B cell (primary cell): ENCODE results near the gene NGDN.

Experiments used
- EZH2 ChIP-seq: IDR thresholded peaks from 2 replicates; pipeline ENCODE4 v1.6.1; 2012; ENCODE audit warnings: borderline replicate concordance, low read depth, mild to moderate bottlenecking, moderate library complexity, low read length; ENCODE audit not compliant: insufficient read depth, poor library complexity, severe bottlenecking
- TF ChIP-seq, protein P1 (sequence below): fragments of 200-600 bp; IDR thresholded peaks from one replicate; pipeline ENCODE4 v1.8.0; 2022; ENCODE audit warnings: antibody characterized with exemption, mild to moderate bottlenecking

DNA sequence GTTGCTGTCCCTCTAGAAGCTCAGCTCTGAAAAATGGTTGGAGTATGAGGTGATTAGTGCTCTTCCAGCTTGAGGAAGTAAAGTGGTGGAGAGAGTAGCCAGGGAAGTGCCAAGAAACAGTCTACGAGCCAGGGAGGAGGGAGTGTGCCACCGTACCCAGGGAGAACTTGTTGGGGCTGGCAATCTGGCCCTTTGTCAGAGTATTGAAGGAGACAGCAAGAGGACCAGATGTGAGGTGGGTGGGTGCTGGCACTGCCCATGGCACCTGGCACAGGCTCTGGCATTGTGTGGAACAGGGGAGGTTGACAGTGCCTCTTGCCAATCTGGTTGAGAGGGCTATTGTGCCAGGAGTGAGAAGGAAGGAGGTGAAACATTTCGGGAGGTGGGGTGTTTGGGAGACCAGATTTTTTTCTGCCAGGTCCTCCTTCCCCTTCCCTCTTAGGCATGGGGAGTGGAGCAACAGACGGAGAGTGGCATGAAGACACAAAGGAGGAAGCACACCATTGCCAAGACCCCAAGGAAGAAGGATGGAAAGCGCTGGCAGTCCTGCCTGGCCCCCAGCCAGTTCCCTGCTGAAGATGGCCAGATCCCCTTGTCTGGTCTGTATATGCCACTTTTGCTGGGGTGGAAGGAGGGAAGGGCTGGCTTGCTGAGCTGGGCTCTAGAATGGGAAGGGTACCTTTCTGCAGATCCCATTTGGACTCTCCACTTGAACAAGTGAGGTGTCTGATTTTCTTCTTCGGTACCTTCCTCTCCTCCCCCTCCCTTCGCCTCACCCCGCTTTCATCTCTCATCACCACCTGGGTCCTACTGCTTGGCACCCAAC lies 44.5 kb downstream of the NGDN start:
- TF ChIP-seq, protein P1, sequence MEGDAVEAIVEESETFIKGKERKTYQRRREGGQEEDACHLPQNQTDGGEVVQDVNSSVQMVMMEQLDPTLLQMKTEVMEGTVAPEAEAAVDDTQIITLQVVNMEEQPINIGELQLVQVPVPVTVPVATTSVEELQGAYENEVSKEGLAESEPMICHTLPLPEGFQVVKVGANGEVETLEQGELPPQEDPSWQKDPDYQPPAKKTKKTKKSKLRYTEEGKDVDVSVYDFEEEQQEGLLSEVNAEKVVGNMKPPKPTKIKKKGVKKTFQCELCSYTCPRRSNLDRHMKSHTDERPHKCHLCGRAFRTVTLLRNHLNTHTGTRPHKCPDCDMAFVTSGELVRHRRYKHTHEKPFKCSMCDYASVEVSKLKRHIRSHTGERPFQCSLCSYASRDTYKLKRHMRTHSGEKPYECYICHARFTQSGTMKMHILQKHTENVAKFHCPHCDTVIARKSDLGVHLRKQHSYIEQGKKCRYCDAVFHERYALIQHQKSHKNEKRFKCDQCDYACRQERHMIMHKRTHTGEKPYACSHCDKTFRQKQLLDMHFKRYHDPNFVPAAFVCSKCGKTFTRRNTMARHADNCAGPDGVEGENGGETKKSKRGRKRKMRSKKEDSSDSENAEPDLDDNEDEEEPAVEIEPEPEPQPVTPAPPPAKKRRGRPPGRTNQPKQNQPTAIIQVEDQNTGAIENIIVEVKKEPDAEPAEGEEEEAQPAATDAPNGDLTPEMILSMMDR: no peak
- no peak for TF ChIP-seq EZH2
